Activated B cell treated with CpG ODN at 0.5 μM for 24 hours (primary cell): ENCODE measurements around the gene TPRN. TPM values are rescaled to one million over a fixed set of nuclear protein-coding genes. Genes with fewer than 3 reads are reported as not detected.

Experiments
- ATAC-seq: fragments of 200-7000 bp; cut with Tn5 transposase; one replicate; pipeline ENCODE4 v1.10.0; 2021; ENCODE audit warnings: low read depth, mild to moderate bottlenecking, moderate library complexity
- CTCF ChIA-PET: fragments of 350-600 bp; sonication (Branson Sonifier 250); formaldehyde crosslinking; loops from one replicate; lab custom pipeline; 2021; ENCODE audit warnings: antibody characterized with exemption; lab: Charles Lee
- POLR2A ChIA-PET: fragments of 350-600 bp; sonication (Branson Sonifier 250); formaldehyde crosslinking; loops from one replicate; lab custom pipeline; 2021; ENCODE audit warnings: antibody characterized with exemption; lab: Charles Lee
- DNase-seq: peaks from one replicate; pipeline ENCODE4 v3.0.0; 2022
- H3K27ac Mint-ChIP-seq: one replicate; pipeline ENCODE4 v1.8.0; 2020; ENCODE audit warnings: mixed read lengths
- H3K27me3 Mint-ChIP-seq: one replicate; pipeline ENCODE4 v1.8.0; 2021; ENCODE audit warnings: mixed read lengths
- H3K36me3 Mint-ChIP-seq: one replicate; pipeline ENCODE4 v1.8.0; 2021; ENCODE audit warnings: low read depth, mixed read lengths
- H3K4me1 Mint-ChIP-seq: one replicate; pipeline ENCODE4 v1.8.0; 2021; ENCODE audit warnings: mixed read lengths
- H3K4me3 Mint-ChIP-seq: one replicate; pipeline ENCODE4 v1.8.0; 2020; ENCODE audit warnings: mild to moderate bottlenecking, mixed read lengths
- H3K9me3 Mint-ChIP-seq: one replicate; pipeline ENCODE4 v1.8.0; 2020; ENCODE audit warnings: mixed read lengths
- intact Hi-C: fragments of 100-400 bp; cut with micrococcal nuclease; formaldehyde crosslinking; loops from one replicate; pipeline ENCODE4 v1.15.1; 2024
- total RNA-seq: library from RNA; stranded (reverse); gene quantifications from 2 replicates; pipeline ENCODE4 v1.2.3, GENCODE V29; 2022
- TF ChIP-seq, protein P1 (sequence below): fragments of 200-600 bp; IDR thresholded peaks from one replicate; pipeline ENCODE4 v1.8.0; 2022; ENCODE audit warnings: antibody characterized with exemption, mild to moderate bottlenecking

TPRN gene
- total RNA-seq, 1 donor from 2014 or later, result 11.4 TPM

DNA sequence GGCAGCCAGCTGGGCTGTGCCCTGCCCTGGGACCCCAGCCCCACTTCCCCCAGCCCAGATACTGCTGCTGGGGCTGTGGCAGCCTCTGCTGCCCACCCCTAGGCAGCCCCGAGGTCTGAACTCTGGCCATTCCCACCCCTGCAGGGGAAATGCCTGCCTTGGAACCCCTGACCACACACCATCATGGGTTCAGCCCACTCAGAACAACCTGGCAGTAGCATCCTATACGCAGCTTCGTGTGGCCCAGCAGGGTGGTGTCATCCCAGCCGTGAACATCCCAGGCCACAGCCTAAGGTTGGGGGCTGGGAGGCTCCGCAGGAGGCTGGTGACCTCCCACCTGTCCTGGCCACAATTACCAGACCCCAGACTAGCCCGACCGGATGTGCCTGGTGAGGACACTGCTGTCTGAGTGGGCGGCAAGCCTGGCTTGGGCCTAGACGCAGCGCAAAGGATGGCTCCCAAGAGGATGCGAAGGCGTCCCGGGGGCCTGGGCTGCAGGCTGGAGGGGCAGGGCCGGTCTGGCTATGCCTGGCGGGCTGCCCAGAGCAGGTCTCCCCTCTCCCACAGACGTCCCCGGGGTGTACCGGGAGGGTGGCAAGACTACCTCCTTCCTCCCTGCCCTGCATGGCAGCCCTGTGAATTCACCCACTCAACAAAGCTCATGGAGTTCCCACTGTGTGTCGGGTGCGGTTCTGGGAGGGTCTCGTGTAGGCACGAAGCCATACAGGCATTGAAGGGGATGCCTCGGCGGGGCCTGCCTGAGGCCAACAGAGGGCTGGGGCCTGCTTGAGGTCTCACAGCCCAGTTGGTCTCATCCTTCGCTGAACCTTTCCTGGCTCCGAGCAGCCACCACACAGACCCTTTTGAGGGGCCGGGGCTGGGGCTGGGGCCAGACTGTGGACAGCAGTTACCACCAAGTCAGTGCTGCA lies 28.7 kb upstream of the TPRN start:
- no peaks in the 10 kb centered on the region for H3K9me3 Mint-ChIP-seq
- H3K36me3 Mint-ChIP-seq, result no peaks in the 10 kb centered on the region
- H3K4me1 Mint-ChIP-seq, result peaks cover 11% of the 10 kb centered on the region
- no peak overlapping the region for H3K27ac Mint-ChIP-seq
- intact Hi-C loops, result loop anchor here (10.0 kb wide), 2 partner anchors 284 to 344 kb away; partner anchors contain the start of genes C8G, FBXW5 and TRAF2
- peaks cover 2% of the 10 kb centered on the region for H3K27me3 Mint-ChIP-seq
- DNase-seq (no peak), ATAC-seq (no peak)
- ChIA-PET CTCF (interaction anchor here (1.5 kb wide), 1 partner anchor 200 kb away, joined by 3 read pairs; no protein-coding TSS in a partner anchor), POLR2A (no interaction called here)
- H3K4me3 Mint-ChIP-seq, result no peak overlapping the region
- TF ChIP-seq, protein P1, sequence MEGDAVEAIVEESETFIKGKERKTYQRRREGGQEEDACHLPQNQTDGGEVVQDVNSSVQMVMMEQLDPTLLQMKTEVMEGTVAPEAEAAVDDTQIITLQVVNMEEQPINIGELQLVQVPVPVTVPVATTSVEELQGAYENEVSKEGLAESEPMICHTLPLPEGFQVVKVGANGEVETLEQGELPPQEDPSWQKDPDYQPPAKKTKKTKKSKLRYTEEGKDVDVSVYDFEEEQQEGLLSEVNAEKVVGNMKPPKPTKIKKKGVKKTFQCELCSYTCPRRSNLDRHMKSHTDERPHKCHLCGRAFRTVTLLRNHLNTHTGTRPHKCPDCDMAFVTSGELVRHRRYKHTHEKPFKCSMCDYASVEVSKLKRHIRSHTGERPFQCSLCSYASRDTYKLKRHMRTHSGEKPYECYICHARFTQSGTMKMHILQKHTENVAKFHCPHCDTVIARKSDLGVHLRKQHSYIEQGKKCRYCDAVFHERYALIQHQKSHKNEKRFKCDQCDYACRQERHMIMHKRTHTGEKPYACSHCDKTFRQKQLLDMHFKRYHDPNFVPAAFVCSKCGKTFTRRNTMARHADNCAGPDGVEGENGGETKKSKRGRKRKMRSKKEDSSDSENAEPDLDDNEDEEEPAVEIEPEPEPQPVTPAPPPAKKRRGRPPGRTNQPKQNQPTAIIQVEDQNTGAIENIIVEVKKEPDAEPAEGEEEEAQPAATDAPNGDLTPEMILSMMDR, result no peak

DNA sequence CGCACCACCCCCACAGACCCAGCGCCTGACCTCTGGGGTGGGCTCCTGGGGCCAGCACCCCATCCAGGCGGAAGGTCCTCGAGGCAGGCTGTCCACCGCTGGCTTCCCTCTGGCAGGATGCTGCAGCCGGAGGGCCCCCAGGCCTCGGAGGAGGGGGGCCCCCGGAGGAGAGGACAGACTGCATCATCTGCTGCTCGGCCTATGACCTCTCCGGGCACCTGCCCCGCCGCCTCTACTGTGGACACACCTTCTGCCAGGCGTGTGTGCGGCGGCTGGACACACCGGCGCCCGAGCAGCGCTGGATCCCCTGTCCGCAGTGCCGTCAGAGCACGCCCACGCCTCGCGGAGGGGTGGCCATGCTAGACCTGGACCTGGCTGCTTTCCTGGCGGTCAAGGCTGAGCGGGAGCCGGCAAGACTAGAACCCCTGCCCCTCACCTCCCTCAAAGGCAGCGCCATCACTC lies 28.0 kb upstream of the TPRN start:
- ATAC-seq (no peak), DNase-seq (no peak)
- ChIA-PET POLR2A (interaction anchor here (1.0 to 1.9 kb wide), 3 partner anchors 39 to 182 kb away, joined by 3 to 10 read pairs (median 4); partner anchors contain the start of genes ANAPC2 and SSNA1), CTCF (interaction anchor here (4.1 kb wide), 1 partner anchor 182 kb away, joined by 21 read pairs; the partner anchor contains the start of gene NPDC1)
- TF ChIP-seq, protein P1, result no peak
- Mint-ChIP-seq H3K9me3 (no peaks in the 10 kb centered on the region), H3K27me3 (peaks cover 2% of the 10 kb centered on the region), H3K4me1 (peaks cover 12% of the 10 kb centered on the region), H3K27ac (no peak overlapping the region), H3K36me3 (no peaks in the 10 kb centered on the region), H3K4me3 (no peak overlapping the region)
- intact Hi-C loops, result loop anchor here (10.0 kb wide), 2 partner anchors 284 to 344 kb away; partner anchors contain the start of genes C8G, FBXW5 and TRAF2

DNA sequence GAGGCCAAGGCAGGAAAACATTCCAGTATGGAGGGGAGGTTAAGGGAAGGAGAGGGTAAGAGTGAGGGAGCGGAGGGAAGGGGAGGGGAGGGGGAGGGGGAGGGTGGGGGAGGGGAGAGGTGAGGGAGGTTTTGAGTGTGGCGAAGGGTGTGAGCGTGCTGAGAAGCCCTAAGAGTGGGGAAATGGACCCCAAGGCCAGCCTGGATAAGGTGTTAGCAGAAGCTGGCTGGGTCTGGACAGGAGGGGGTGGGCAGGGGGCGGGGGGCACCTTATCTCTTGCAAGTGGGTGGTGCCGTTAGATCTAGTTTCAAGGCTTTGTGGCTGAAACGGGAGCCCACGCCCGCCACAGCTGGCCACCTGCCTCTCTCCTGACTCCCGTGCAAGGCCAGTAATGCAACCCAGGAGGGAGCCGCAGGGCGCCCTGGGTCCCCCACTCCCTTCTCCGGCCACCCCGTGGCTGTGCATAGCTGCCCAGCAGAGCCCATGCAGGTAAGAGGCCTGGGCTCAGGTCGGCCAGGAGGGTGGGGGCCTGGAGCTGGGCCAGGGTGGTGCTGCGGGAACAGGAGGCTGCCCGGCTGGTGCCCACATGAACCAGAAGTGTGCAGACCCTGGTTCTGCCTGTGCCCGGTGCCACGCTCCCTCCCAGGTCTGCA lies 27.4 kb upstream of the TPRN start:
- DNase-seq, result no peak
- POLR2A ChIA-PET, result interaction anchor here (0.6 to 1.9 kb wide), 6 partner anchors 23 to 181 kb away, joined by 3 to 10 read pairs (median 4); partner anchors contain the start of genes ANAPC2, MAN1B1, NDOR1 and SSNA1
- Mint-ChIP-seq H3K4me1 (peaks cover 16% of the 10 kb centered on the region), H3K4me3 (no peak overlapping the region), H3K9me3 (no peaks in the 10 kb centered on the region), H3K36me3 (no peaks in the 10 kb centered on the region), H3K27ac (peak overlapping the region; percentile 15), H3K27me3 (peaks cover 2% of the 10 kb centered on the region)
- CTCF ChIA-PET, result interaction anchor here (0.9 to 4.1 kb wide), 9 partner anchors 8 to 199 kb away, joined by 3 to 21 read pairs (median 10); partner anchors contain the start of genes ANAPC2, NPDC1 and SSNA1
- ATAC-seq, result no peak
- intact Hi-C loops, result loop anchor here (1.0 to 10.0 kb wide), 5 partner anchors 39 to 343 kb away; partner anchors contain the start of genes C8G, FBXW5, NPDC1 and TRAF2
- TF ChIP-seq, protein P1, result no peak

DNA sequence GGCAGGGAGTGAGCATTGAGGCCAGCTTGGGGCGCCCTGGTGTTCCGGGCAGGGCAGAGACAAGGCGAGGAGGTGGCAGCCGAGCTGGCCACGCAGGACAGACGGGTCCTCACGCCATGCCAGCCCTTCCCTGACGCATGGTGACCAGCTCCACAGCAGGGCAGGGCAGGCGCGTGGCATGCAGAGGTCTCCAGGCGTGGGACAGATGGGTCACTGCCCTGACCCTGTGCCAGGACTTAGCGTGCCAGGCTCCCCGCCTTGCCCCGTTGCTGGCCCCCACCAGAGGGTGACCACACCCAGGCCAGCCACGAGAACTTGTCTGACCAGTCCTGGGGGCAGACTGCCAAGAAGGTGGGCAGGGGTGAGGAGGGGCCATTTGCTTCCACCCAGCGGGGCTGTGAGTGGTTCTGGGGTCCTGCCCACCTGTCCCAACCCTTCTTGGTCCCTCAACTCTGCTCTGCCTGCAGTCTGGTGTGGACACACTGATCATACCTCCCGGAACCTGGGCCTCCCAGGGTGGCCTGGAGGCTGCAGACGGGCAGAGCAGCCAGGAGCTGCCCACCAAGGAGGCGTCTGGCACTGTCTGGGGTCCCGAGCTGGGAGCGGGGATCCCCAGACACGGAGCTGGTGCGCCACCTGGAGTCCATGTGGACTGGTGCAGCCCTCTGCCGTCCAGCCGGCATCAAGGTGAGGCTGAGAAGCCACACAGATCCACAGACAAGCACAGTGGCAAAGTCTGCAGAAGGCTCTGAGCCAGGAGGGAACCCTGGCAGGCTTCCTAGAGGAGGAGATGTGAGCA lies 26.7 kb upstream of the TPRN start, which contains the start of gene RNF224:
TSS of gene RNF224 (plus strand) at position 449 of the 799 bp plus-strand sequence. CDS start 834 bp downstream, outside the sequence.
- Mint-ChIP-seq H3K4me1 (peaks cover 18% of the 10 kb centered on the region), H3K27ac (peak within 1 kb of the TSS; percentile 35)
- POLR2A ChIA-PET, result interaction anchor here (0.6 to 1.9 kb wide), 10 partner anchors 13 to 181 kb away, joined by 3 to 10 read pairs (median 4); partner anchors contain the start of genes ANAPC2, MAN1B1, NDOR1 and NPDC1

More for the DNA sequence above, 26.7 kb upstream of the TPRN start, which contains the start of gene RNF224:
- ATAC-seq, result peak; percentile 41
- CTCF ChIA-PET, result interaction anchor here (0.9 to 4.1 kb wide), 12 partner anchors 9 to 198 kb away, joined by 3 to 21 read pairs (median 5); partner anchors contain the start of genes ANAPC2, DPP7, NDOR1 and NPDC1
- no peak within 1 kb of the TSS for H3K4me3 Mint-ChIP-seq
- DNase-seq, result peak; percentile 74
- H3K27me3 Mint-ChIP-seq, result peaks cover 2% of the 10 kb centered on the region
- intact Hi-C loops, result loop anchor here (1.0 to 10.0 kb wide), 5 partner anchors 38 to 342 kb away; partner anchors contain the start of genes C8G, FBXW5, NPDC1 and TRAF2
- no peaks in the 10 kb centered on the region for H3K36me3 Mint-ChIP-seq
- TF ChIP-seq, protein P1, result no peak
- H3K9me3 Mint-ChIP-seq, result no peaks in the 10 kb centered on the region
